Lung (tissue), 12 donors: ENCODE data around the gene ABLIM2. TPM values are rescaled to one million over a fixed set of nuclear protein-coding genes. Genes with fewer than 3 reads are reported as not detected.

Source experiments
- ATAC-seq: fragments of 200-7000 bp; cut with Tn5 transposase; one replicate; pipeline ENCODE4 v1.9.1; 2020; ENCODE audit warnings: moderate number of reproducible peaks; ENCODE audit not compliant: insufficient read depth, low FRiP score
- DNase-seq, 3 donors: peaks; one replicate each; pipeline ENCODE4 v3.0.0-alpha.2; 2013 to 2017
- H3K27ac ChIP-seq, 2 donors: one replicate each; pipeline ENCODE4 v1.5.1; 2013; ENCODE audit warnings: mild to moderate bottlenecking in 2 of 2, moderate library complexity in 2 of 2, control low read depth in 1 of 2, inconsistent platforms in 1 of 2, low read depth in 1 of 2, low read length in 1 of 2
- H3K27me3 ChIP-seq, 3 donors: one replicate each; pipeline ENCODE4 v1.5.1; 2013; ENCODE audit warnings: low read length in 2 of 3; ENCODE audit not compliant: control insufficient read depth in 3 of 3, insufficient read depth in 3 of 3
- H3K36me3 ChIP-seq, 4 donors: one replicate each; pipeline ENCODE4 v1.5.1; 2013; ENCODE audit warnings: low read length in 4 of 4, mild to moderate bottlenecking in 1 of 4, moderate library complexity in 1 of 4; ENCODE audit not compliant: control insufficient read depth in 4 of 4, insufficient read depth in 4 of 4
- H3K4me1 ChIP-seq, 5 donors: one replicate each; pipeline ENCODE4 v1.5.1; 2013; ENCODE audit warnings: low read length in 5 of 5, mild to moderate bottlenecking in 2 of 5, moderate library complexity in 1 of 5; ENCODE audit not compliant: control insufficient read depth in 5 of 5, insufficient read depth in 5 of 5
- H3K4me3 ChIP-seq: one replicate; pipeline ENCODE4 v1.5.1; 2013; ENCODE audit warnings: mild to moderate bottlenecking, control low read depth, moderate library complexity
- H3K9ac ChIP-seq, 2 donors: one replicate each; pipeline ENCODE4 v1.5.1; 2013; ENCODE audit warnings: low read length in 2 of 2, control low read depth in 1 of 2; ENCODE audit not compliant: insufficient read depth in 1 of 2
- H3K9me3 ChIP-seq, 4 donors: one replicate each; pipeline ENCODE4 v1.5.1; 2013; ENCODE audit warnings: low read length in 3 of 4, mild to moderate bottlenecking in 1 of 4, moderate library complexity in 1 of 4; ENCODE audit not compliant: control insufficient read depth in 4 of 4, insufficient read depth in 3 of 4
- WGBS, 2 donors: extraction: QIAGEN DNeasy Blood & Tissue Kit; methylation state at CpG; one replicate each; pipeline ENCODE4 v1.1.7; 2013; 5-methylcytosine and 5-hydroxymethylcytosine counted together
- polyA plus RNA-seq, 2 donors: library from polyadenylated mRNA; stranded (reverse); fragments of 200-250 nt; gene quantifications; one replicate each; pipeline ENCODE4 v1.2.1, GENCODE V29; 2013
- total RNA-seq, 2 donors: library from RNA; depleted of rRNA in 1 of 2; stranded (reverse); fragments of >200 nt in 1 of 2; gene quantifications; one replicate each; pipeline ENCODE4 v1.2.1, GENCODE V29; 2014 to 2021
- TF ChIP-seq, protein P1 (sequence below): IDR thresholded peaks from 2 replicates; pipeline ENCODE4 v1.5.1; 2012; ENCODE audit warnings: mild to moderate bottlenecking; ENCODE audit errors: control extremely low read depth, extremely low read depth
- donor health status: control.
- donor health status: control.
- donor health status: Bipolar disorder and iron deficiency.
- donor health status: healthy.
- donor health status: DM: yes; HTN: yes; CAD: no.

The ABLIM2 gene
- total and polyA plus RNA-seq, 4 donors: 1.7 to 10.9 (median 5.2) TPM

DNA sequence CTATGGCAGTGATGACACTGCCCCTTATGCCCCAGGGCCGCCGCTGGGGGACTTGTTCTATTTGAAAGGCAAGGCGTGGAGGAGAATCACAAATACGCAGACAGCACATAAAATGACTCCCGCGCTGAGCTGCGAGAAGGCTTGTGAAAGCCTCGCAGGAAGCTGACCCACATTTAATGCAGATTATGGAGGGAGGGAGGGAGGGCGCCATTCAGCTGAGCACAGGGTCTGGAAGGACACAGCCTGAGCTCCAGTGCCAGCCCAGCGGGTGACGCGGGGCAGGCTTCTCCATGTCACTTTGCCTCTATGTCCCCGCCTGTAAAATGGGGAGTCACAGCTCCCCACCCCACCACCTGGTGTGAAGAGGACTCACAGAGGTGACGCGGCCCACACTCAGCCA, 14.3 kb downstream of the ABLIM2 start:
- no peaks in the 10 kb centered on the region for H3K9me3 ChIP-seq
- TF ChIP-seq, protein P1, sequence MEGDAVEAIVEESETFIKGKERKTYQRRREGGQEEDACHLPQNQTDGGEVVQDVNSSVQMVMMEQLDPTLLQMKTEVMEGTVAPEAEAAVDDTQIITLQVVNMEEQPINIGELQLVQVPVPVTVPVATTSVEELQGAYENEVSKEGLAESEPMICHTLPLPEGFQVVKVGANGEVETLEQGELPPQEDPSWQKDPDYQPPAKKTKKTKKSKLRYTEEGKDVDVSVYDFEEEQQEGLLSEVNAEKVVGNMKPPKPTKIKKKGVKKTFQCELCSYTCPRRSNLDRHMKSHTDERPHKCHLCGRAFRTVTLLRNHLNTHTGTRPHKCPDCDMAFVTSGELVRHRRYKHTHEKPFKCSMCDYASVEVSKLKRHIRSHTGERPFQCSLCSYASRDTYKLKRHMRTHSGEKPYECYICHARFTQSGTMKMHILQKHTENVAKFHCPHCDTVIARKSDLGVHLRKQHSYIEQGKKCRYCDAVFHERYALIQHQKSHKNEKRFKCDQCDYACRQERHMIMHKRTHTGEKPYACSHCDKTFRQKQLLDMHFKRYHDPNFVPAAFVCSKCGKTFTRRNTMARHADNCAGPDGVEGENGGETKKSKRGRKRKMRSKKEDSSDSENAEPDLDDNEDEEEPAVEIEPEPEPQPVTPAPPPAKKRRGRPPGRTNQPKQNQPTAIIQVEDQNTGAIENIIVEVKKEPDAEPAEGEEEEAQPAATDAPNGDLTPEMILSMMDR: no peak
- no peaks in the 10 kb centered on the region for H3K36me3 ChIP-seq
- H3K9ac ChIP-seq: peak overlapping the region in 1 of 2 donors; percentile 47
- H3K27ac ChIP-seq: no peak overlapping the region
- H3K4me3 ChIP-seq: no peak overlapping the region
- 35 to 41% methylated on average over 15 of the region's 15 CpGs for WGBS, 2 donors
- peak; percentile 41 to 78 (median 66) for DNase-seq
- H3K27me3 ChIP-seq: peaks cover 0 to 3% (median 0%) of the 10 kb centered on the region in 3 donors
- peaks cover 0 to 27% (median 6%) of the 10 kb centered on the region in 5 donors for H3K4me1 ChIP-seq
- ATAC-seq: no peak

DNA sequence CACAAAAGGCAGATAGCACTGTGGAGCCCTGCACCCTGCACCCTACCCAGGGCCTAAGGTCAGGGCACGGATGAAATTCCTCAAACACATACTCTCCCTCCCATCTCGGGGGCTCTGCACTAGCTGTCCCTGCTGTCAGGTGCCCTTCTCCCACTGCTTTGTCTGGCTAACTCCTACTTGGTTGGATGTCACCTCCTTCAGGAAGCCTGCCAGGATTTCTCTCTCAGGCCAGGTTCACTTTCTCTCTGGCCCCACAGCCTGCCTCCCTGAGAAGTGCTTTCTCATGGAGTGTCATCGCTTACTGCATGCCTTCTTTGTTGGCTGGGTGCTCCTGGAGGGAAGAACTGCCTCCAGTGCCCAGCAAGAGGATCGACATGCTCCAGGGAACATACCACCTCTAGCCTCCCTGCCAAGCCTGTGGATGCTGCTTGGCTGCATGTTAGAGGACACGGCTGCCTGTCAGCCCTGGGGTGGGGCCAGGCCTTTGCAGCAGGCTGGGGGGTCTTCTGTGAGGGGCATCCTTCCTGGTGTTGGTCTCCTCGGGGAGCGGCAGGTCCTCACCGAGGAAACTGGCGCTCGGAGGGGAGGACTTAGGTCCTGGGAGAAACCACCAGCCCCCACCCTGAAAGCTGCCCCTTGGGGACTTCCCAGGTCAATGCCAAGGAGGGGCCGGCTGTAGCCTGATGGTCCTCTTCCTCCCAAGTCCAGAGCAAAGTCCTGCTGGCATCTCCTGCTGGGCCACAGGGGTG, 15.0 kb downstream of the ABLIM2 start:
- ATAC-seq: no peak
- DNase-seq: no peak

DNA sequence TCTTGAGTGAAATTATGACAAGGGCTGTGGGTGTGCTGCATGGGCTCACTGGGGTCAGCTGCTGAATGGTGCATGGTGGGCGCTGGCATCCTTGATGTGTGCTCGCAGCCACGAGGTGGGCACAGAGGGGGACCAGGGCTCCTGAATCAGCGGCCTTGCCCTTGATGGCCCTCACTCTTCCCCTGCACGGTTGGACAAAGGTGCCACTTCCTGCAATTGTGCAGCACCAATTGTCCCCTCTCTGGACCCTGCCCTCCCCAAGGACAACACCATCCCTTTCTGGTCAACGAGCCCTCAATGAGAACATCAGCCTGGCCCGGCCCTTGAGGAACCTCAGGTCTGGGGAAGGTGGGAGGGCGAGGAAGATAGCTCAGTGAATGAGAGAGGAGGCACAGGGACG, 16.1 kb downstream of the ABLIM2 start:
- H3K4me3 ChIP-seq: no peak overlapping the region
- H3K9me3 ChIP-seq: no peaks in the 10 kb centered on the region
- no peak overlapping the region for H3K27ac ChIP-seq
- H3K9ac ChIP-seq: no peak overlapping the region
- H3K4me1 ChIP-seq: peaks cover 0 to 27% (median 6%) of the 10 kb centered on the region in 5 donors
- 68 to 71% methylated on average over 9 of the region's 9 CpGs for WGBS, 2 donors
- ATAC-seq: no peak
- no peak for DNase-seq
- H3K36me3 ChIP-seq: no peaks in the 10 kb centered on the region
- TF ChIP-seq, protein P1: no peak
- H3K27me3 ChIP-seq: peaks cover 0 to 3% (median 0%) of the 10 kb centered on the region in 3 donors

More for the DNA sequence above, 15.0 kb downstream of the ABLIM2 start:
- Histone ChIP-seq H3K27me3 (peaks cover 0 to 3% (median 0%) of the 10 kb centered on the region in 3 donors), H3K4me1 (peaks cover 0 to 27% (median 6%) of the 10 kb centered on the region in 5 donors), H3K27ac (no peak overlapping the region), H3K36me3 (no peaks in the 10 kb centered on the region), H3K9ac (no peak overlapping the region), H3K4me3 (no peak overlapping the region), H3K9me3 (no peaks in the 10 kb centered on the region)
- TF ChIP-seq, protein P1: no peak
- 76 to 80% methylated on average over 11 of the region's 11 CpGs for WGBS, 2 donors

DNA sequence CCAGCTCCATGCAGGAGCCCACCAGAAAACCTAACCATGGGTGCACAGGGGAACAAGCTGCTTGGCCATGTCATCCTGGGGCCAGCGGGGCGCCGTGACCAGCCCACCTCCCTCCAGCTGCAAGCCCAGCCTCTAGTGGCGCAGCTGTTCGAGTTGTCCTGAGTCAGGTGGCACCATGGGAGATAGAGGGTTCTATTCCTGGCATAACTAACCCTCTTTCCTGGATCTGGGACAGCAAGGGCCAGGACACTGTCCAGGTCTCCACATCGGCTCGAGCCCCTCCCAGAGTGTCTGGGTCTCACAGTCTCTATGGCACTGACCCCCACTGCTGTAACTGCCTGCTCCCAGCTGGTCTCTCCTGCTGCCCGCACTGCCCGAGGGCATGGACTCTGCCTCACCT, 16.7 kb downstream of the ABLIM2 start:
- H3K27ac ChIP-seq: no peak overlapping the region
- no peaks in the 10 kb centered on the region for H3K36me3 ChIP-seq
- no peaks in the 10 kb centered on the region for H3K9me3 ChIP-seq
- 89 to 92% methylated on average over 9 of the region's 9 CpGs for WGBS, 2 donors
- H3K27me3 ChIP-seq: peaks cover 0 to 3% (median 0%) of the 10 kb centered on the region in 3 donors
- H3K4me1 ChIP-seq: peaks cover 0 to 27% (median 6%) of the 10 kb centered on the region in 5 donors
- TF ChIP-seq, protein P1: no peak
- H3K4me3 ChIP-seq: no peak overlapping the region
- H3K9ac ChIP-seq: no peak overlapping the region
- ATAC-seq: no peak
- DNase-seq: no peak
